ENCODE results near the gene MEOX2.
A peak's percentile ranks its signal among the peaks of the same experiment; 100 is the strongest.

The MEOX2 gene

DNA sequence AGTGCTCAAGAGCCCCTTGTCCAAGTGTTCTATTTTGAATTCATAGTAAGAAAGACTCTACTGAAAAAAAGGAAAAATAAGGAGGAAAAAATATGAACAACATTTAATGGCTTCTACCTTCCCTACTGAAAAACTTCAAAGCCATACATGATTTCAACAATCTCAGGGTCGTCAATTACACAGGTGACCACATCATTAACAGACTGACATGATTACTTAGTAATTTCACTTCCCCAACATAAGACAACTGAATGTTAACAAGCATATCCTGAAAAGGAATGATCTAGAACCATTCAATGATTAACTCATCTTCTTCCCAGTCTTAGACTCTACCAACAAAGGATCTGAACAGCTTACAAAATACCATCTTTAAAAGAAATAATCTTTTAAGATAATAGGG lies 34.8 kb downstream of the MEOX2 start:
- Histone ChIP-seq H3K27ac (no peak overlapping the region), H3K27me3 (no peaks in the 10 kb centered on the region), H3K9me3 (no peaks in the 10 kb centered on the region), H3K36me3 (no peaks in the 10 kb centered on the region), H3K4me1 (peaks cover 0 to 17% (median 6%) of the 10 kb centered on the region in 4 donors), H3K4me3 (no peak overlapping the region)
- no peak for DNase-seq
- intact Hi-C loops (cut with DNase I; ENCODE audit: low total_unique reads), result no loop called here
- TF ChIP-seq, protein P1, sequence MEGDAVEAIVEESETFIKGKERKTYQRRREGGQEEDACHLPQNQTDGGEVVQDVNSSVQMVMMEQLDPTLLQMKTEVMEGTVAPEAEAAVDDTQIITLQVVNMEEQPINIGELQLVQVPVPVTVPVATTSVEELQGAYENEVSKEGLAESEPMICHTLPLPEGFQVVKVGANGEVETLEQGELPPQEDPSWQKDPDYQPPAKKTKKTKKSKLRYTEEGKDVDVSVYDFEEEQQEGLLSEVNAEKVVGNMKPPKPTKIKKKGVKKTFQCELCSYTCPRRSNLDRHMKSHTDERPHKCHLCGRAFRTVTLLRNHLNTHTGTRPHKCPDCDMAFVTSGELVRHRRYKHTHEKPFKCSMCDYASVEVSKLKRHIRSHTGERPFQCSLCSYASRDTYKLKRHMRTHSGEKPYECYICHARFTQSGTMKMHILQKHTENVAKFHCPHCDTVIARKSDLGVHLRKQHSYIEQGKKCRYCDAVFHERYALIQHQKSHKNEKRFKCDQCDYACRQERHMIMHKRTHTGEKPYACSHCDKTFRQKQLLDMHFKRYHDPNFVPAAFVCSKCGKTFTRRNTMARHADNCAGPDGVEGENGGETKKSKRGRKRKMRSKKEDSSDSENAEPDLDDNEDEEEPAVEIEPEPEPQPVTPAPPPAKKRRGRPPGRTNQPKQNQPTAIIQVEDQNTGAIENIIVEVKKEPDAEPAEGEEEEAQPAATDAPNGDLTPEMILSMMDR (IDR thresholded peaks at IDR 0.05), result no peak

DNA sequence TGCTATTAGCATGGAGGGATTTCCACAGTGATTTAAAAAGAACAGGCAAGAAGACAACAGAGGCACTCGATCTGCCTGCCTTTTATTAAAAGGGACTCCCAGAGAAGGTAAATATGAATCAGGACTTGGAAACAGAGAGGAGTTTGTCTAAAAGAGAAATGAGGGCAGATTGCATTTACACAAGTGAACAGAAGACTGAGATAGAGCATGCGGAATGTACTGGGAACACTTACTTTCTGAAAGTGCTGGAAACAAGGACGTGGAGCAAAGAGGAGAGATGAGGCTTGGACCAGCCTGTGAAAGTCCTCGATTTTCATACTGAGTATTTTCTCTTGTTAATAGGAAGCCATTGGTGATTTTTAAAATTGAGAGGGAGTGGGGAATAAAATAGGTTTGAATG lies 35.7 kb downstream of the MEOX2 start:
- TF ChIP-seq, protein P1 (IDR thresholded peaks at IDR 0.05), result no peak
- no peaks in the 10 kb centered on the region for H3K36me3 ChIP-seq
- peaks cover 0 to 17% (median 6%) of the 10 kb centered on the region in 4 donors for H3K4me1 ChIP-seq
- no peaks in the 10 kb centered on the region for H3K9me3 ChIP-seq
- DNase-seq, result no peak
- intact Hi-C loops (cut with DNase I; ENCODE audit: low total_unique reads), result no loop called here
- no peaks in the 10 kb centered on the region for H3K27me3 ChIP-seq
- H3K27ac ChIP-seq, result no peak overlapping the region
- H3K4me3 ChIP-seq, result no peak overlapping the region

DNA sequence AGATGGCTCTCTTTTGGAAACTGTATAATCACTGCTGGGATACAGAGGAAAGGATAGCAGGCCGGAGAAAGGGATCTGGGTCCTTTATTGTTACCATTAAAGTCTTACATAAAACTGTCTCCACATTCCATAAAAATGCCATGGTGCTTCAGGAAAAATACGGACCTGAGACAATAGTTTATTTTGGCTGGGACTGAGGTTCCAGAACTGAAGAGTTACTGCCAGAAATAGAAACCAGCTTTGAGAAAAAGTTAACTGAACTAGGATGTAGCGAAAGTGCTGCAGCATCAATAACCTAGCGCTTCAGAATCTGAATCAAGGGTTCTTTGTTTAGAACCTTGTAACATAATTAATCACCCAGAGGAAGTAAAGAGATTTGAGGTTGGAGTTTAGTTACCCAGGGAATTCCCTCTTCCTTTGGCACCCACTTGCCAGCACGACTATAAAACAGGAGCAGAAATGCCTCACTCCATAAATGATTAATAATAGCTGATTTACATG lies 38.0 kb downstream of the MEOX2 start:
- no peak for DNase-seq
- Histone ChIP-seq H3K9me3 (no peaks in the 10 kb centered on the region), H3K27ac (peak overlapping the region; percentile 48 to 57), H3K4me3 (peak overlapping the region; percentile 28 to 35), H3K4me1 (peaks cover 0 to 24% (median 9%) of the 10 kb centered on the region in 4 donors), H3K27me3 (no peaks in the 10 kb centered on the region), H3K36me3 (no peaks in the 10 kb centered on the region)
- intact Hi-C loops (cut with DNase I; ENCODE audit: low total_unique reads), result no loop called here
- TF ChIP-seq, protein P1 (IDR thresholded peaks at IDR 0.05), result no peak

DNA sequence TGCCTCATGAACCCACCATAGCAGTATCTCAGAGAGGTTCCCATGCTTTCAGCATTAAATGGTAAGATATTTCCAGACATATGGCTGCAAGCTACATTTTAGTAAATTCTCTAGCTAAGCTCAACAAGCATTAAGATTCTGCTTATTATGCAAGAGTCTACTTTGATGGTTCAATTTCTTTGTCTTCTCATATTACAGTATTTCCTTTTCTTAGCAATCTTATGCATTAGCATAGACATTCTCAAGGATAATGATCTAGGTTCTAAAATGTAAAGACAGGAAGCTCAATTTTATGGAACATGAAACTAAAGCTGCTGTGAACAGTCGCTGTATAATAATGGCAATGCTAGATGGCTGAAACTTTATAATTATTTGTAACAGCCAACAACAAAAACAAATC lies 39.2 kb downstream of the MEOX2 start:
- DNase-seq, result no peak
- H3K4me3 ChIP-seq, result no peak overlapping the region
- no peak overlapping the region for H3K27ac ChIP-seq
- H3K36me3 ChIP-seq, result no peaks in the 10 kb centered on the region
- TF ChIP-seq, protein P1 (IDR thresholded peaks at IDR 0.05), result no peak
- H3K4me1 ChIP-seq, result peaks cover 0 to 24% (median 9%) of the 10 kb centered on the region in 4 donors
- intact Hi-C loops (cut with DNase I; ENCODE audit: low total_unique reads), result no loop called here
- no peaks in the 10 kb centered on the region for H3K27me3 ChIP-seq
- no peaks in the 10 kb centered on the region for H3K9me3 ChIP-seq

DNA sequence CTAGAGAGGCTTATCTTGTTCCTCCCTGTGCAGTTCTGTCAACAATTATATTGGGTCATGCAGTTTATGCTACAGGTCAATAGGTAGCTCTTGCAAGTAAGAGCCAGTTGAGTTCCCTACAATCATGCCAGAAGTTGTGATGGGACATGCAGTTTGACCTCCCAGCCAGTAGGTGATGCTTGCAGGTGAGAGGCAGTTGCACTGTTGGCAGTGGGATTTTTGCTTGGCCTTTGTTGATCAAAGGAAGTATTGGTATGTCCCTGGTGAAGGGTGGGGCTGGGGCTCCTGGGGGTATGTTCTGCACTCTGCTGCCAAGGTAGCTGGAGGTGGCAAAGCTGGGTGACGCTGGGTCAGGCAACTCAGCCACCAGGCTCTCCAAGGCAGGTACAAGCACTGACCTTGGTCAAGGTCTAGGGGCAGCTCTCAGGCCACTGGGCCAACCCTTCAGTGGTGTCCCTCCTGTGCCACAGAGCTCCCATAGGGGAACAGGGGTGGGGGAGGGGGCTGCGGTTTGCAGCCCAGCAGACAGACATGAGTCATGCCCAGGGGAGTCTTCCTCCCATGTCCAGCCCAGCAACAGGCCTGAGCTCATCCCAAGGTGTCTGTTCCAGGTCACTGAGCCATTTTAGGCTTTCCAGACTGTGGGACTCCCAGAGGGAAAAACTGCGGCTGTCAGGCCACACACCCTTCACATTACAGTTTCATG lies 43.3 kb downstream of the MEOX2 start:
- no peak for DNase-seq
- peaks cover 0 to 7% (median 4%) of the 10 kb centered on the region in 4 donors for H3K4me1 ChIP-seq
- H3K36me3 ChIP-seq, result no peaks in the 10 kb centered on the region
- TF ChIP-seq, protein P1 (IDR thresholded peaks at IDR 0.05), result no peak
- intact Hi-C loops (cut with DNase I; ENCODE audit: low total_unique reads), result no loop called here
- no peaks in the 10 kb centered on the region for H3K9me3 ChIP-seq
- H3K4me3 ChIP-seq, result no peak overlapping the region
- H3K27me3 ChIP-seq, result no peaks in the 10 kb centered on the region
- no peak overlapping the region for H3K27ac ChIP-seq

Measured in tibial artery (tissue), 4 donors.